ENCODE measurements around the gene TNFRSF21.
"Not testable (repeated sequence)": the region's sequence is repeated elsewhere in the genome, so short reads cannot be mapped to it uniquely, and the experiment has no call there.

Gene TNFRSF21

GRCh38 chr6:47248446-47248845, 61.3 kb downstream of the TNFRSF21 start:
- no peak for DNase-seq (ENCODE audit: low spot score)

DNA sequence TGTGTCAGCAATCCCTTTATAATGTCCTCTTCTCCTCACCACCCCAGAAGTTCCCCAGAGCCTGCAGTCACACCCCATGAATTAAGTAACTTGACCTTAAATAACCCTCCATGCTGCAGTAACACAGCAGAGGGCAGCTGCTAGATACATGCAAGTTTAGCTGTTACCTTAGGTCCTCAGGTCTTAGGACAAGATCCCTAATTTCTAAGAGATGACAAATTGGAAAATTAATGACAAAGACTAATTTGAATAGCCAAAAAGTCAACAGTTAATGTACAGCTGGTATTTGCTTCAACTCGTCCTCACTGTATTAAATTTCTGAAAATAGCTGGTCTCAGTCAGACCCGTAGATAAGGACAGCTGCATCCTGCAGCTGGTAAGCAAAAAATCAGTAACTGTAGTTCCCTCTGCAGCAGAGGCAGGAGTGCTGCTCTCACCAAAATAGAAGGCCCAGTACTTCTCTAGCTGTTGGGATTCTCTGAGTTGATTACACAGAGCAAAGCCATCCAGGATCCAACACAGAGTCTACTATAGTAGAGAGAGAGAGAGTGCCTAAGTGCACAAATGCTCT, 62.4 kb downstream of the TNFRSF21 start:
- peak; percentile 46 for DNase-seq (ENCODE audit: low spot score)

GRCh38 chr6:47246551-47246950, 63.2 kb downstream of the TNFRSF21 start:
- no peak for DNase-seq (ENCODE audit: low spot score)

DNA sequence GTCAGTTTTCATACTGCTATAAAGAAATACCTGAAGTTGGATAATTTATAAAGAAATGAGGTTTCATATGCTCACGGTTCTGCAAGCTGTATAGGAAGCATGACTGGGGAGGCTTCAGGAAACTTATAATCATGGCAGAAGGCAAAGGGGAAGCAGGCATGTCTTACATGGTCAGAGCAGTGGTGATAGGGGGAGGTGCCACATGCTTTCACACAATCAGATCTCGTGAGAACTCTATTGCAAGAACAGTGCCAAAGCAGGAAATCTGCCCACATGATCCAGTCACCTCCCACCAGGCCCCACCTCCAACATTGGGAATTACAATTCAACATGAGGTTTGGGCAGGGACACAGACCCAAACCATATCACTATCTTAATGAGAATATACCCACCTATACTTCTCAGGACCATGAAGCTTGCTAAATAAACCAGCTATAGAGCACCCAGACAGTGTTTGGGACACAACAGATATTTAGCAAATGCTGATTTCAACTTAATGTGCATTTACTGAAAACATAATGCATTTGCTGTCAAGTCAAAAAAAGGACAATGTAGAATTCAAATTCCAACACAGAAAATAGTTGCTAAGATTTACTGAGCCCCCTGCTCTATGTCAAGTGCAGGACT, 63.8 kb downstream of the TNFRSF21 start:
- no peak for DNase-seq (ENCODE audit: low spot score)

- DNase-seq (ENCODE audit: low spot score) = peak; percentile 26
Observed at GRCh38 chr6:47242483-47243386, 67.0 kb downstream of the TNFRSF21 start.

- DNase-seq (ENCODE audit: low spot score) = no peak
Observed at GRCh38 chr6:47241742-47242482, 67.8 kb downstream of the TNFRSF21 start.

DNA sequence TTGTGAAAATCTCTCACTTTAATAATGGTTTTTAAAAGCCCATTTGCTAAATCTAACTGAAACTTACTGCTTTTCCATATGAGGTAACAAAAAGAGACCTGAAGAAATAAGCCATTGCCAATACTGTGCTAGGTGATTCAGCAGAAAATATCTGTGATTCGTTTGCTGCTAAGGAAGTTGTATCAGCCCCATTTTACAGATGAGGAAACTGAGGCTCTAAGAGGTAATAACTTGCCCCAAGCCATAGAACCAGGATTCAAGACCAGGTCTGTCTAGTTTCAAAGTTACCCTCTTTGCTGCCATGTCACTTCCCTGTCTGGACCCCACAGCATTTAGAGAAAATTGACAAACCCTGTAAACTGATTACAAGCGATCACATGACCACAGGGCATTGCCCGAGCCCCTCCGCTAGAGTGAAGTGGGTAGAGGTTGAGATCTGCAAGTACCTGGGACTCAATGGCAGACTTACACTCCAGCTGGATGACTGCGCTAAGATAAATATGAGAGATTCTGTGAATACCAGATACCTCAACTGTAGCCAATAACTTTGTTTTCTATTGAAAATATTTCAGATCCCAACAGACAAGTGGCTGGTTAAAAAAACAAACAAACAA, 69.3 kb downstream of the TNFRSF21 start:
- no peak for DNase-seq (ENCODE audit: low spot score)

GRCh38 chr6:47239546-47239945, 70.2 kb downstream of the TNFRSF21 start:
- DNase-seq (ENCODE audit: low spot score) = no peak

DNA sequence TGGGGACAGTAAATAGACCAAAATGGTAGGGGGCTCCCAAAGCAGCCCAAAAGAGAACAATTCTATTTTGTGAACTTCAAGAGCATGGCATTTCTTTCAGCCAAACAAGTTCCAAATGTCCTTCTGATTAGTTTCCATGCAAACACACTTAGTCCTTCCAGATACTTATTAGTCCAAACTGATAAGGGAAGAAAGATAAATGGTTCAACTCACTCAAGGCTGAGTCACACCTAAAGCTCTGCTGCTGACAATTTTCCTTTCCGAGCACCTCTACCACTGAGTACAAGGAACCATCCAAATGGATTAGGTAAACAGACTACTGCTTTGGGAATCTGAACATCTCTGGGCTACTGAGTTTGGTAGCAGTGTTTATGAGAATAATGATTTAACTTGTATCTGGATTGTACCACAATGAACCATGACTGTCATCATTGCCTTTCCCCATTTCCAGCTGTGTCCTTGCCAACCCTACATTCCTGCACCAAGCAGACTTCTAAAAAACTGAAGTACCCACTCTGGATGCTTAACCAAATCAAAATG, 71.2 kb downstream of the TNFRSF21 start:
- DNase-seq (ENCODE audit: low spot score) = no peak

DNA sequence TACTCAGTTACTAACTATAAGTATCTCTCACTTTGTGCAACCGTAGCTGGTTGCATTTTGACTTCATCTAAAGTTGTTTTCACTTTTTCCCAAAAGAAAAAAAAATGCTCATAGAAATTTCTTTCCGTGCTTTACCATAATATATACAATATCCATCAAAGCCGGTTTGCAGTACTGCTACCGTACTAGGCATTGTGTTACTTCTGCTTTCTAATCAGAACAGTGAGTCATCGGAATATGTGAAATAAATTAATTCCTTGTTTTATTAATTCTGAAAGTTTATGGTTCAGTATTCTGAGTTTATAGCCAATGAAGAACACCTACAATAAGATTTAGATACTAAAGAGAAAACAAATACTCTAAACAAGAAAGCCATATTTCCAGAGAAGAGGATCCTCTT, 72.5 kb downstream of the TNFRSF21 start:
- DNase-seq (ENCODE audit: low spot score) = no peak

GRCh38 chr6:47235964-47236760, 73.5 kb downstream of the TNFRSF21 start:
- DNase-seq (ENCODE audit: low spot score) = no peak

- no peak for DNase-seq (ENCODE audit: low spot score)
Observed at GRCh38 chr6:47235421-47235820, 74.3 kb downstream of the TNFRSF21 start.

GRCh38 chr6:47234266-47234933, 75.3 kb downstream of the TNFRSF21 start:
- DNase-seq (ENCODE audit: low spot score) = no peak

- no peak for DNase-seq (ENCODE audit: low spot score)
Observed at GRCh38 chr6:47231151-47231550, 78.6 kb downstream of the TNFRSF21 start.

- DNase-seq (ENCODE audit: low spot score) = peak; percentile 30
Observed at GRCh38 chr6:47230579-47230978, 79.1 kb downstream of the TNFRSF21 start.

- no peak for DNase-seq (ENCODE audit: low spot score)
Observed at GRCh38 chr6:47229255-47229654, 80.5 kb downstream of the TNFRSF21 start.

GRCh38 chr6:47228093-47228492, 81.6 kb downstream of the TNFRSF21 start:
- DNase-seq (ENCODE audit: low spot score) = not testable (repeated sequence)

DNA sequence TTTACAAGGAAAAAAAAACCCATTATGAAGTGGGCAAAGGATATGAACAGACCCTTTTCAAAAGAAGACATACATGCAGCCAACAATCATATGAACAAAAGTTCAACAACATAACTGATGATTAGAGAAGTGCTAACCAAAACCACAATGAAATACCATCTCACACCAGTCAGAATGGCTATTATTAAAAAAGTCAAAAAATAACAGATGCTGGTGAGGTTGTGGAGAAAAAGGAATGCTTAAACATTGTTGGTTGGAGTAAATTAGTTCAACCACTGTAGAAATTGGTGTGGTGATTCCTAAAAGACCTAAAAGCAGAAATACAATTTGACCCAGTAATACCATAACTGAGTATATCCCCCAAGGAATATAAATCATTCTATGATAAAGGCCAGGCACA, 86.5 kb downstream of the TNFRSF21 start:
- not testable (repeated sequence) for DNase-seq (ENCODE audit: low spot score)

- DNase-seq (ENCODE audit: low spot score) = no peak
Observed at GRCh38 chr6:47221565-47221964, 88.1 kb downstream of the TNFRSF21 start.

DNA sequence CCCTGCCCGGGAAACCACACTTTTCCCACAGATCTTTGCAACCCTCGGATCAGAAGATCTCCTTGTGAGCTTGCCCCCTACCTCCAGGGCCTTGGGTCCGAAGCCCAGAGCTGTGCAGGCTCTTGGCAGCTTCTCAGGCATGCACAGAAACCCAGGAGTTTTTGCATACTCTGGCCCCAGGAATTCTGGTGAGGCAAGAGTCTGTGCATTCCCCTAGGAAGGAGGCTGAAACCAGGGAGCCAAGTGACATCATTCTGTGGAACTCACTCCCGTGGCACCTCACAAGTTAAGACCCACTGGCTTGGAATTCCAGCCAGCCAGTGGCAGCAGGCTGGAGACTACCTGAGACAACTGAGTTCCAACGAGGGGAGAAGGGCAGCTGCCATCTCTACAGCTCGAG, 100.1 kb downstream of the TNFRSF21 start:
- no peak for DNase-seq (ENCODE audit: low spot score)
